ENCODE results near the gene C12orf43. TPM values are rescaled to one million over a fixed set of nuclear protein-coding genes. Genes with fewer than 3 reads are reported as not detected.

Gene C12orf43
- total RNA-seq, 2 donors from 2014 or later: 12.3 to 12.7 TPM

GRCh38 chr12:121018860-121019617 lies 2.8 kb upstream of the C12orf43 start:
- Histone ChIP-seq H3K27ac (no peak overlapping the region), H3K4me3 (no peak overlapping the region), H3K36me3 (no peaks in the 10 kb centered on the region), H3K27me3 (replicated peaks; ENCODE audit: insufficient read depth) (no peaks in the 10 kb centered on the region), H3K9me3 (no peaks in the 10 kb centered on the region), H3K4me1 (ENCODE audit: control insufficient read depth in 1 of 2, low read depth in 2 of 2) (peaks cover 0 to 10% of the 10 kb centered on the region in 2 donors)
- ATAC-seq (ENCODE audit: insufficient number of reproducible peaks, low FRiP score, low read depth) (no peak), DNase-seq (ENCODE audit: low spot score) (no peak)
- no peak for TF ChIP-seq CTCF (IDR thresholded peaks at IDR 0.05)

- Histone ChIP-seq H3K4me1 (ENCODE audit: control insufficient read depth in 1 of 2, low read depth in 2 of 2) (peaks cover 0 to 10% of the 10 kb centered on the region in 2 donors), H3K9me3 (no peaks in the 10 kb centered on the region), H3K27ac (no peak overlapping the region), H3K27me3 (replicated peaks; ENCODE audit: insufficient read depth) (no peaks in the 10 kb centered on the region), H3K36me3 (no peaks in the 10 kb centered on the region), H3K4me3 (no peak overlapping the region)
- ATAC-seq (ENCODE audit: insufficient number of reproducible peaks, low FRiP score, low read depth) (no peak), DNase-seq (ENCODE audit: low spot score) (no peak)
- TF ChIP-seq CTCF (IDR thresholded peaks at IDR 0.05): no peak
These were observed 1.7 kb upstream of the C12orf43 start for GRCh38 chr12:121017966-121018491.

DNA sequence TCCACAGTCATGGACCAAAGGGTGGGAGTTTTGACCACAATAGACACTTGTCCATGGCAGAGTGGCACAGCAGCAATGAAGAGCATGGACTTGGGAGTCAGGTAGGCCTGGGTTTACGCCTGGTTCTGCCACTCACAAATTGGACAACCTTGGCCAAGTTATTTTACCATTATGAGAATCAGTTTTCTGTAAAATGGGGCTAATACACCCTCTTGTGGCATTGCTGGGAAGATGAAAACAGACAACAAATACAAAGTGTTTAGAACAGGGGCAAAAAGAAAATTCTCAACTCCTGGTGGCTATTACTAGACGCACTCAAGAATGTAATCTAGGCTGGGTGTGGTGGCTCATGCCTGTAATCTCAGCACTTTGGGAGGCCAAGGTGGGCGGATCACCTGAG lies 2.6 kb downstream of the C12orf43 start:
- Histone ChIP-seq H3K27ac (no peak overlapping the region), H3K27me3 (replicated peaks; ENCODE audit: insufficient read depth) (no peaks in the 10 kb centered on the region), H3K9me3 (no peaks in the 10 kb centered on the region), H3K36me3 (peaks cover 9% of the 10 kb centered on the region), H3K4me1 (ENCODE audit: control insufficient read depth in 1 of 2, low read depth in 2 of 2) (peaks cover 0 to 10% of the 10 kb centered on the region in 2 donors), H3K4me3 (no peak overlapping the region)
- no peak for TF ChIP-seq CTCF (IDR thresholded peaks at IDR 0.05)
- ATAC-seq (ENCODE audit: insufficient number of reproducible peaks, low FRiP score, low read depth) (no peak), DNase-seq (ENCODE audit: low spot score) (no peak)

DNA sequence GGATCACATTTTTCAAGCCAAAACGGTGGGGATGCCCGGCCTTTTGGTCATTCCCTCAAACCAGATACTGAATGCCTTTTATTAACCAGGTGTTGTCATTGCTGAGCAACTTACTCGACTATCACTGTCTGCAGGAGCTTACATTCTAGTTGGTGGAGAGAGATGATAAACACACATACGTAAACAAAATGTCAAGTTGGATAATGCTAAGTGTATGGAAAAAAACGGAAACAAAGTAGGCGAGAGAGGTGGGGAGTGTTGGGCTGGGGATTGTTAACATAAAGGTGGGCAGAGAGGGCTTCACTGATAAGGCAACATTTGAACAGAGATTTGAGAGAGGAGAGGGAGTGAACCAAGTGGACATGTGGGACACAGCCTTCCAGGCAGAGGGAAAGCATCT lies 4.5 kb downstream of the C12orf43 start:
- Histone ChIP-seq H3K27me3 (replicated peaks; ENCODE audit: insufficient read depth) (no peaks in the 10 kb centered on the region), H3K4me1 (ENCODE audit: control insufficient read depth in 1 of 2, low read depth in 2 of 2) (peaks cover 0 to 10% of the 10 kb centered on the region in 2 donors), H3K27ac (no peak overlapping the region), H3K9me3 (no peaks in the 10 kb centered on the region), H3K36me3 (peaks cover 14% of the 10 kb centered on the region), H3K4me3 (no peak overlapping the region)
- no peak for ATAC-seq (ENCODE audit: insufficient number of reproducible peaks, low FRiP score, low read depth)
- no peak for TF ChIP-seq CTCF (IDR thresholded peaks at IDR 0.05)
- DNase-seq (ENCODE audit: low spot score): no peak

DNA sequence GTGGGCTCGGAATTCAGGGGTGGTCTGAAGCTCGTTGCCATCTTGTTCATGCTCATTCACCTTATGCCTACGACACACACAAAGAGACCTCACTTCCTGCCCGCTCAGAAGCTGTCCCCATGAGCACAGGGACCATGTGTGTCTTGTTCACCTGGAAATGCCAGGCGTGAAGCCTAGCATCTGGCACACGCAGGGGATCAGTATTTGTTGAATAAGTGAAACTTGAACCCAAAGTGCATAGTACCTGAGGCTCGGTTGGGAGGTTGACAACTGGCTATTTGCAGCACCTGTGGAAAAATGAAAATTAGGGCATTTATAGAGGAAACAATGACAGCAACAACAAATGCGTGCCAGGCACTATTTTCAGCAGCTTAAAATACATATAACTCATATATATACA lies 5.4 kb downstream of the C12orf43 start:
- no peak for ATAC-seq (ENCODE audit: insufficient number of reproducible peaks, low FRiP score, low read depth)
- peaks cover 14% of the 10 kb centered on the region for H3K36me3 ChIP-seq
- no peaks in the 10 kb centered on the region for H3K9me3 ChIP-seq
- H3K4me1 ChIP-seq (ENCODE audit: control insufficient read depth in 1 of 2, low read depth in 2 of 2): peaks cover 0 to 9% of the 10 kb centered on the region in 2 donors
- H3K4me3 ChIP-seq: no peak overlapping the region
- no peak for TF ChIP-seq CTCF (IDR thresholded peaks at IDR 0.05)
- H3K27ac ChIP-seq: no peak overlapping the region
- no peaks in the 10 kb centered on the region for H3K27me3 ChIP-seq (replicated peaks; ENCODE audit: insufficient read depth)
- no peak for DNase-seq (ENCODE audit: low spot score)

Measured in thoracic aorta (tissue), 2 donors.